Measurements from ENCODE around the gene TXN2. TPM values are rescaled to one million over a fixed set of nuclear protein-coding genes. Genes with fewer than 3 reads are reported as not detected.

The TXN2 gene
- total RNA-seq, 1 experiment from 2014 or later: 95.1 TPM

GRCh38 chr22:36506637-36507517 is 25.4 kb upstream of the TXN2 start, which contains the start of gene FOXRED2:
Gene FOXRED2, minus strand, starts transcription at chr22:36507040. Its CDS starts 618 bp downstream, at chr22:36506422.
- DNase-seq: peak; percentile 68 to 91
- intact Hi-C loops (cut with micrococcal nuclease; ENCODE audit: unreplicated experiment): no loop called here

GRCh38 chr22:36505998-36506635 is 24.7 kb upstream of the TXN2 start:
- TF ChIP-seq CTCF (conservative IDR thresholded peaks at IDR 0.05) (no peak), EZH2 (IDR thresholded peaks at IDR 0.05; ENCODE audit: low read depth) (no peak)
- peak overlapping the region; percentile 80 for H3K4me2 ChIP-seq
- H3K79me2 ChIP-seq (ENCODE audit: low read depth): peaks cover 14% of the 10 kb centered on the region; the same call in 1 of the 2 replicates
- H3K36me3 ChIP-seq (ENCODE audit: low read depth): peaks cover 10% of the 10 kb centered on the region
- H4K20me1 ChIP-seq (ENCODE audit: insufficient read depth): peaks cover 7% of the 10 kb centered on the region
- 0 out of 2 replicates have a peak overlapping the region, but pooled peaks have one; percentile 10 for H3K27ac ChIP-seq
- ChIA-PET CTCF (no interaction called here), POLR2A (ENCODE audit: unreplicated experiment) (no interaction called here)
- peaks cover 56% of the 10 kb centered on the region for H3F3A ChIP-seq (ENCODE audit: insufficient read depth, low read depth)
- peak overlapping the region; percentile 61 for H3K4me3 ChIP-seq
- H3K27me3 ChIP-seq (ENCODE audit: insufficient read depth, low read depth): no peaks in the 10 kb centered on the region
- no peaks in the 10 kb centered on the region for H3K9me2 ChIP-seq (ENCODE audit: insufficient read depth)
- peaks cover 15% of the 10 kb centered on the region for H3K4me1 ChIP-seq (replicated peaks; ENCODE audit: insufficient read depth)
- intact Hi-C loops (cut with micrococcal nuclease; ENCODE audit: unreplicated experiment): no loop called here
- H2AFZ ChIP-seq: peak overlapping the region; percentile 82; the same call in 1 of the 2 replicates
- BruUV-seq (replicated peaks): no TSS peak
- no peak for DNase-seq
- no peaks in the 10 kb centered on the region for H3K9me3 ChIP-seq (ENCODE audit: insufficient read depth, low read depth)

More at GRCh38 chr22:36506637-36507517, 25.4 kb upstream of the TXN2 start, which contains the start of gene FOXRED2:
- ChIA-PET CTCF (interaction anchor here (0.6 kb wide), 1 partner anchor 220 kb away, joined by 3 read pairs; no protein-coding TSS in a partner anchor), POLR2A (ENCODE audit: unreplicated experiment) (interaction anchor here (0.6 to 0.7 kb wide), 3 partner anchors 12 to 269 kb away, joined by 4 to 6 read pairs (median 4); partner anchors contain the start of gene IFT27)
- peaks cover 17% of the 10 kb centered on the region for H3K36me3 ChIP-seq (ENCODE audit: low read depth)
- no TSS peak for BruUV-seq (replicated peaks)
- peak within 1 kb of the TSS; percentile 61 for H3K4me3 ChIP-seq
- H3F3A ChIP-seq (ENCODE audit: insufficient read depth, low read depth): peaks cover 61% of the 10 kb centered on the region
- peaks cover 14% of the 10 kb centered on the region; the same call in 1 of the 2 replicates for H3K79me2 ChIP-seq (ENCODE audit: low read depth)
- H3K9me2 ChIP-seq (ENCODE audit: insufficient read depth): no peaks in the 10 kb centered on the region
- no peaks in the 10 kb centered on the region for H3K27me3 ChIP-seq (ENCODE audit: insufficient read depth, low read depth)
- H3K27ac ChIP-seq: peak within 1 kb of the TSS; percentile 10
- H3K4me1 ChIP-seq (replicated peaks; ENCODE audit: insufficient read depth): peaks cover 15% of the 10 kb centered on the region
- H2AFZ ChIP-seq: peak within 1 kb of the TSS; percentile 82
- no peaks in the 10 kb centered on the region for H3K9me3 ChIP-seq (ENCODE audit: insufficient read depth, low read depth)
- TF ChIP-seq CTCF (conservative IDR thresholded peaks at IDR 0.05): no peak
- TF ChIP-seq EZH2 (IDR thresholded peaks at IDR 0.05; ENCODE audit: low read depth): no peak
- H4K20me1 ChIP-seq (ENCODE audit: insufficient read depth): peaks cover 13% of the 10 kb centered on the region
- peak within 1 kb of the TSS; percentile 80 for H3K4me2 ChIP-seq

DNA sequence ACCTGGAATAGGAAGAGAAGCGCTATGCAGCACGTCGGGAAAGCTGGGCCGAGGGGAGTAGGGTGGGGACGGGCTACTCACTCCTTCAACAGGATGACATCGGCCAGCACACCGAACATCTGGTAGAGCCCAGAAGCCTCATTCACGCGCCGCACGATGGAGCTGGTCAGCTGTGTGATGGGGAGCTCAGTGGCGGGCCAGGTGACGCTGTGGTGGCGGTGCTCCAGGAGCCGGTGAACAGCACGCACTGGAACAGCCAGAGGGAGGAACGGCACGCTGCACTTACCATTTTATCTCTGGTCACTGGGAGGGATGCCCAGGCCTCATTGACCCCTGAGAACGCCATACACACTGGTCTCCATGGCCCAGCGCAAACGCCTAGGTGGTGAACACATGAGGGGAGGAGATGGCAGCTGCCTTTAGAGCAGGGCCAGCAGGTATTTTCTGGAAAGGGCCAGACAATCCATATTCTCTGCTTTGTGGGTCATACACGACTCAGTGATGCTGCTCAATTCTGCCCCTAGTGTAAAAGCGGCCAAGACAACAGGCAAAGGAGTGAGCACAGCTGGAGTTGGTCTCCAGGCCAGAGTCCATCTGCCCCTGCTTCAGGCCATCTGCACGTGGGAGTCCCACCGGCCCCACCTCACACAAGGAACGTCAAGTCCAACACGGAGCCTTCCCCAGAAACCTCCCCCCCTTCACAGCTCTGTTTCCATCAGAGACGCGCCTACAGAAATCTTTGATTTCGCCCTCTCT is 16.6 kb upstream of the TXN2 start:
- Histone ChIP-seq H3K4me1 (replicated peaks; ENCODE audit: insufficient read depth) (no peaks in the 10 kb centered on the region), H3K4me2 (no peak overlapping the region), H3K79me2 (ENCODE audit: low read depth) (no peaks in the 10 kb centered on the region), H2AFZ (no peak overlapping the region), H3K9me2 (ENCODE audit: insufficient read depth) (no peaks in the 10 kb centered on the region), H3K4me3 (no peak overlapping the region), H3K27ac (no peak overlapping the region), H3K27me3 (ENCODE audit: insufficient read depth, low read depth) (no peaks in the 10 kb centered on the region), H4K20me1 (ENCODE audit: insufficient read depth) (no peaks in the 10 kb centered on the region), H3K36me3 (ENCODE audit: low read depth) (no peaks in the 10 kb centered on the region; the same call in 1 of the 2 replicates), H3K9me3 (ENCODE audit: insufficient read depth, low read depth) (no peaks in the 10 kb centered on the region), H3F3A (ENCODE audit: insufficient read depth, low read depth) (peaks cover 3% of the 10 kb centered on the region; the same call in 1 of the 2 replicates)
- no peak for DNase-seq
- intact Hi-C loops (cut with micrococcal nuclease; ENCODE audit: unreplicated experiment): no loop called here
- BruUV-seq (replicated peaks): no TSS peak
- CTCF ChIA-PET: no interaction called here
- TF ChIP-seq CTCF (conservative IDR thresholded peaks at IDR 0.05): no peak
- no peak for TF ChIP-seq EZH2 (IDR thresholded peaks at IDR 0.05; ENCODE audit: low read depth)
- POLR2A ChIA-PET (ENCODE audit: unreplicated experiment): no interaction called here
